GM23338 (cell line): Measurements from ENCODE around the gene FAM217A. TPM values are rescaled to one million over a fixed set of nuclear protein-coding genes. Genes with fewer than 3 reads are reported as not detected.
A peak's percentile ranks its signal among the peaks of the same experiment; 100 is the strongest.

ENCODE experiments used
- ATAC-seq: fragments of 200-7000 bp; cut with Tn5 transposase; 3 replicates; pipeline ENCODE4 v1.9.1; 2020
- DNase-seq: peaks from one replicate; pipeline ENCODE4 v3.0.0-alpha.2; 2015; ENCODE audit warnings: low spot score
- H2AFZ ChIP-seq: fragments of 200-600 bp; sonication (generic); 2 replicates; pipeline ENCODE4 v1.8.0; 2016; ENCODE audit warnings: antibody characterized with exemption, mild to moderate bottlenecking, moderate library complexity
- H3F3A ChIP-seq: fragments of 200-600 bp; sonication (generic); replicated peaks from 2 replicates; pipeline ENCODE4 v1.8.0; 2017; ENCODE audit warnings: antibody characterized with exemption, mixed run types, low read depth
- H3K27ac ChIP-seq: fragments of 200-600 bp; sonication (generic); 2 replicates; pipeline ENCODE4 v1.6.1; 2016; ENCODE audit warnings: low read depth
- H3K27me3 ChIP-seq: fragments of 200-600 bp; sonication (generic); 2 replicates; pipeline ENCODE4 v1.8.0; 2016; ENCODE audit warnings: mild to moderate bottlenecking, mixed run types, moderate library complexity; ENCODE audit not compliant: insufficient read depth
- H3K36me3 ChIP-seq: fragments of 200-600 bp; sonication (generic); 2 replicates; pipeline ENCODE4 v1.8.0; 2016; ENCODE audit warnings: mild to moderate bottlenecking; ENCODE audit not compliant: insufficient read depth
- H3K4me1 ChIP-seq: fragments of 200-600 bp; sonication (generic); 2 replicates; pipeline ENCODE4 v1.8.0; 2016; ENCODE audit warnings: mild to moderate bottlenecking, moderate library complexity; ENCODE audit not compliant: insufficient read depth
- H3K4me2 ChIP-seq: fragments of 200-600 bp; sonication (generic); 2 replicates; pipeline ENCODE4 v1.7.1; 2017; ENCODE audit warnings: mixed run types
- H3K4me3 ChIP-seq: fragments of 200-600 bp; sonication (generic); 2 replicates; pipeline ENCODE4 v1.6.1; 2016; ENCODE audit warnings: mixed run types
- H3K79me2 ChIP-seq: fragments of 200-600 bp; sonication (generic); replicated peaks from 2 replicates; pipeline ENCODE4 v1.8.0; 2017; ENCODE audit warnings: mild to moderate bottlenecking; ENCODE audit not compliant: insufficient read depth
- H3K9me2 ChIP-seq: fragments of 200-600 bp; sonication (generic); 2 replicates; pipeline ENCODE4 v1.8.0; 2017; ENCODE audit not compliant: insufficient read depth
- H4K20me1 ChIP-seq: fragments of 200-600 bp; sonication (generic); replicated peaks from 2 replicates; pipeline ENCODE4 v1.8.0; 2017; ENCODE audit warnings: mild to moderate bottlenecking; ENCODE audit not compliant: insufficient read depth
- H3K27ac Mint-ChIP-seq: 2 replicates; pipeline ENCODE4 v1.8.0; 2020; ENCODE audit warnings: inconsistent platforms, mild to moderate bottlenecking, moderate library complexity, mixed read lengths
- H3K27me3 Mint-ChIP-seq: 3 replicates; pipeline ENCODE4 v1.8.0; 2022; ENCODE audit warnings: low read depth, mild to moderate bottlenecking, moderate library complexity, mixed read lengths, inconsistent platforms; ENCODE audit not compliant: insufficient read depth, poor library complexity
- H3K36me3 Mint-ChIP-seq: 3 replicates; pipeline ENCODE4 v1.8.0; 2021; ENCODE audit warnings: low read depth, mild to moderate bottlenecking, inconsistent platforms, moderate library complexity, mixed read lengths
- H3K4me1 Mint-ChIP-seq: 3 replicates; pipeline ENCODE4 v1.8.0; 2020; ENCODE audit warnings: mild to moderate bottlenecking, inconsistent platforms, mixed read lengths
- H3K4me3 Mint-ChIP-seq: 3 replicates; pipeline ENCODE4 v1.8.0; 2021; ENCODE audit warnings: moderate library complexity, mild to moderate bottlenecking, inconsistent platforms, mixed read lengths
- H3K9me3 Mint-ChIP-seq: 3 replicates; pipeline ENCODE4 v1.8.0; 2020; ENCODE audit warnings: moderate library complexity, mild to moderate bottlenecking, inconsistent platforms, mixed read lengths
- CREB1 ChIP-seq: fragments of 250-450 bp; sonication (Bioruptor Pico); IDR thresholded peaks from 2 replicates; pipeline ENCODE4 v1.5.0; 2020; ENCODE audit warnings: low read depth, mild to moderate bottlenecking, moderate library complexity
- EZH2phosphoT487 ChIP-seq: fragments of 200-600 bp; sonication (generic); IDR thresholded peaks from one replicate; pipeline ENCODE4 v1.8.1; 2018; ENCODE audit warnings: antibody characterized with exemption; ENCODE audit not compliant: unreplicated experiment
- NANOG ChIP-seq: IDR thresholded peaks from 2 replicates; pipeline ENCODE4 v1.6.1; 2016; ENCODE audit warnings: antibody characterized with exemption, borderline replicate concordance
- POLR2AphosphoS5 ChIP-seq: IDR thresholded peaks from 2 replicates; pipeline ENCODE4 v1.6.1; 2016; ENCODE audit warnings: antibody characterized with exemption, low read depth
- ZNF331 ChIP-seq: fragments of 250-450 bp; sonication (Bioruptor Pico); IDR thresholded peaks from 2 replicates; pipeline ENCODE4 v1.5.0; 2020; ENCODE audit warnings: low read depth, mild to moderate bottlenecking, moderate library complexity
- polyA plus RNA-seq: library from polyadenylated mRNA; unstranded; fragments of >200 nt; fragmentation: Nextera tagmentation; extraction: Ambion mirVana; gene quantifications from 2 replicates; pipeline ENCODE4 v1.2.1, GENCODE V29; 2016
- total RNA-seq: library from RNA; depleted of rRNA; stranded (reverse); fragments of >200 nt; shearing (Covaris generic); gene quantifications from 2 replicates; pipeline ENCODE4 v1.2.3, GENCODE V29; 2014
- TF ChIP-seq, protein P1 (sequence below): IDR thresholded peaks from one replicate; pipeline ENCODE4 v1.6.1; 2018; ENCODE audit warnings: antibody characterized with exemption; ENCODE audit not compliant: unreplicated experiment
- TF ChIP-seq, protein P2 (sequence below): IDR thresholded peaks from 2 replicates; pipeline ENCODE4 v1.6.1; 2016; ENCODE audit warnings: antibody characterized with exemption
- TF ChIP-seq, protein P3 (sequence below), 2 experiments: fragments of 200-600 bp in 1 of 2; sonication (generic) in 1 of 2; conservative IDR thresholded peaks; 2 replicates each; pipeline versions ENCODE4 v1.5.1 to v1.6.1; 2016 to 2017; ENCODE audit warnings: antibody characterized with exemption in 2 of 2, low read depth in 2 of 2, mild to moderate bottlenecking in 2 of 2, moderate library complexity in 1 of 2

FAM217A gene
- total and polyA plus RNA-seq, 2 experiments from 2014 or later = not detected

DNA sequence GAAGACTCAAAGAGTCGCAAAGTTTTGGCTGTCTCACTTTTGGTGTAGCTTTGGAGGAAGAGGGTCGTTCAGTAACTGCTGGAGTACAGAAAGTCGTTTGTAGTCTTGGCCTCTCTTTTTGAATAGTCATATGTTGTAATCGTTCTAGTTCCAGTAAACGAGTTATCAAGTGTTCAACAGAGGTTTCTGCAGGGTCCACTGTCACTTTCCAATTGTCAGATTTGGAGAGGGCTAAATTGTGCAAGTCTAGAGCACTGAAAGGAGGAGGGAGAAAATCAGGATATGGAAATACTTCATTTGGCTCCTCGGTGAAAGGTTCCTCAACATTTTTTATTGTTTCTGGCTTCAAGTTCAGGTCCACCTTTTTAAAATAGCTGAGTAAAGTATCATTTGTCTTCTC is 9.7 kb downstream of the FAM217A start (continued):
- no peak for TF ChIP-seq ZNF331 (CRISPR knock-in tag)
- TF ChIP-seq CREB1 = no peak

DNA sequence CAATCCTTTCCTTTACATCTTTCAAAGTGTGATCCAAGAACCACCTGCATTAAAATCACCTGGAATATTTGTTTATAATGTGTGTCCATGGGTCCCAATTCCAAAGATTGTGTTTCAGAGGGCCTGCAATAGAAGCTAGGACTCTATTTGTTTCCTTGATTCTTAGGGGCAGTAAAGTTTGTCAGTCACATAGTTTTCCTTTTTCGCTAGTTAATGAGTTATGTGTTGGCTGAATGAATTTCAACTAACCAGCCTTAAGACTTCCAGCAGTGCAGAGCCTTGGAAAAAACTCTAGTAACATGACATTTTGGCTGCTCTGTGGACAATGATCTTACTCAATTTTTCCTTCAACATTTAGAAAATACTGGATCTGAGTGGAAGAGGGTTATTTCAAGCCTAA is 11.3 kb downstream of the FAM217A start:
- TF ChIP-seq ZNF331 (CRISPR knock-in tag) (no peak), POLR2AphosphoS5 (no peak), EZH2phosphoT487 (no peak)
- TF ChIP-seq, protein P1, sequence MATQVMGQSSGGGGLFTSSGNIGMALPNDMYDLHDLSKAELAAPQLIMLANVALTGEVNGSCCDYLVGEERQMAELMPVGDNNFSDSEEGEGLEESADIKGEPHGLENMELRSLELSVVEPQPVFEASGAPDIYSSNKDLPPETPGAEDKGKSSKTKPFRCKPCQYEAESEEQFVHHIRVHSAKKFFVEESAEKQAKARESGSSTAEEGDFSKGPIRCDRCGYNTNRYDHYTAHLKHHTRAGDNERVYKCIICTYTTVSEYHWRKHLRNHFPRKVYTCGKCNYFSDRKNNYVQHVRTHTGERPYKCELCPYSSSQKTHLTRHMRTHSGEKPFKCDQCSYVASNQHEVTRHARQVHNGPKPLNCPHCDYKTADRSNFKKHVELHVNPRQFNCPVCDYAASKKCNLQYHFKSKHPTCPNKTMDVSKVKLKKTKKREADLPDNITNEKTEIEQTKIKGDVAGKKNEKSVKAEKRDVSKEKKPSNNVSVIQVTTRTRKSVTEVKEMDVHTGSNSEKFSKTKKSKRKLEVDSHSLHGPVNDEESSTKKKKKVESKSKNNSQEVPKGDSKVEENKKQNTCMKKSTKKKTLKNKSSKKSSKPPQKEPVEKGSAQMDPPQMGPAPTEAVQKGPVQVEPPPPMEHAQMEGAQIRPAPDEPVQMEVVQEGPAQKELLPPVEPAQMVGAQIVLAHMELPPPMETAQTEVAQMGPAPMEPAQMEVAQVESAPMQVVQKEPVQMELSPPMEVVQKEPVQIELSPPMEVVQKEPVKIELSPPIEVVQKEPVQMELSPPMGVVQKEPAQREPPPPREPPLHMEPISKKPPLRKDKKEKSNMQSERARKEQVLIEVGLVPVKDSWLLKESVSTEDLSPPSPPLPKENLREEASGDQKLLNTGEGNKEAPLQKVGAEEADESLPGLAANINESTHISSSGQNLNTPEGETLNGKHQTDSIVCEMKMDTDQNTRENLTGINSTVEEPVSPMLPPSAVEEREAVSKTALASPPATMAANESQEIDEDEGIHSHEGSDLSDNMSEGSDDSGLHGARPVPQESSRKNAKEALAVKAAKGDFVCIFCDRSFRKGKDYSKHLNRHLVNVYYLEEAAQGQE = no peak
- TF ChIP-seq, protein P2, sequence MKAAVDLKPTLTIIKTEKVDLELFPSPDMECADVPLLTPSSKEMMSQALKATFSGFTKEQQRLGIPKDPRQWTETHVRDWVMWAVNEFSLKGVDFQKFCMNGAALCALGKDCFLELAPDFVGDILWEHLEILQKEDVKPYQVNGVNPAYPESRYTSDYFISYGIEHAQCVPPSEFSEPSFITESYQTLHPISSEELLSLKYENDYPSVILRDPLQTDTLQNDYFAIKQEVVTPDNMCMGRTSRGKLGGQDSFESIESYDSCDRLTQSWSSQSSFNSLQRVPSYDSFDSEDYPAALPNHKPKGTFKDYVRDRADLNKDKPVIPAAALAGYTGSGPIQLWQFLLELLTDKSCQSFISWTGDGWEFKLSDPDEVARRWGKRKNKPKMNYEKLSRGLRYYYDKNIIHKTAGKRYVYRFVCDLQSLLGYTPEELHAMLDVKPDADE = no peak
- H3K27ac Mint-ChIP-seq = no peak overlapping the region
- H3K9me3 Mint-ChIP-seq = no peaks in the 10 kb centered on the region
- no peak overlapping the region for H3K4me2 ChIP-seq
- no peak overlapping the region for H3K4me3 Mint-ChIP-seq
- no peaks in the 10 kb centered on the region for H4K20me1 ChIP-seq
- H3K27ac ChIP-seq = no peak overlapping the region
- H3K27me3 Mint-ChIP-seq = peaks cover 5% of the 10 kb centered on the region
- no peaks in the 10 kb centered on the region for H3K9me2 ChIP-seq
- no peak overlapping the region for H2AFZ ChIP-seq
- no peak overlapping the region for H3K4me3 ChIP-seq
- no peaks in the 10 kb centered on the region for H3F3A ChIP-seq
- peaks cover 7% of the 10 kb centered on the region; the same call in 2 of the 3 replicates for H3K4me1 Mint-ChIP-seq
- no peaks in the 10 kb centered on the region for H3K27me3 ChIP-seq
- H3K79me2 ChIP-seq = no peaks in the 10 kb centered on the region
- no peaks in the 10 kb centered on the region; the same call in 1 of the 2 replicates for H3K4me1 ChIP-seq
- peaks cover 11% of the 10 kb centered on the region; the same call in 1 of the 2 replicates for H3K36me3 ChIP-seq
- H3K36me3 Mint-ChIP-seq = peaks cover 22% of the 10 kb centered on the region; the same call in 2 of the 3 replicates
- no peak for DNase-seq
- ATAC-seq = no peak

DNA sequence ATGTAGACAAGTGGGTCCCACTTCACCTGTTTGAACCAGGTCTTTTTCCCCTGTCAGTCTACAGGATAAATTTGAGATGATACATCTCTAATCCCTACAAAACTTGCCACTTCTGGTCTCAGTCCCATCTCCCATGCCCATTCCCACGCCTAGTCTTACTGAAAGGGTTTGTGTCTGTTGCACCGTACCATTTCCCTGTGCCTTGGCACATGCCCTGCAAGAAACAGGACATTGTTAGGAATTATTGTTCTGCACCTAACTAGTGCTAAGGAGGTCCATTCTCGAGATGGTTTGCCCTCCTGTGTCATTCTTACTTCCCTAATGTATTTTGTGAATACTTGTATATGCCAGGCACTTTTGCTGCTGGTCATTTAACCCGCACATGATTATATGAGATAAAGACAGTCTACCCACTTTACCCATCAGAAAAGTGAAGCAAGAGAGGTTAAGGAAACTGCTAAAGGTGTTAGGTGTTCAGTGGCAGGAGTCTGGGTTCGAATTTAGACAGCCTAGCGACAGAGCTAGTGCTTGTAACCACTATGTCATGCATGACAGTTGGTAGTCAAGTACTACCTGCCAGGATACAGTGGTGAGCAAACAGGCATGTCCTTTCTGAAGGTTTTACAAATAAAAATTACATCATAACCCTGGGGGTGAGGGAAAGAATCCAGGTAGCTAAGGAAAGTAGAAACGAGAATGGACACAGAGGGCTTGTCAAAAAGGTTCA is 12.7 kb downstream of the FAM217A start:
- ATAC-seq (no peak; the same call in 1 of the 3 replicates), DNase-seq (no peak)
- Histone ChIP-seq H3K79me2 (no peaks in the 10 kb centered on the region), H3K27ac (no peak overlapping the region), H3K27me3 (no peaks in the 10 kb centered on the region), H3K9me2 (no peaks in the 10 kb centered on the region), H3K4me2 (no peak overlapping the region), H3K4me3 (no peak overlapping the region), H4K20me1 (no peaks in the 10 kb centered on the region), H3K36me3 (peaks cover 25% of the 10 kb centered on the region; the same call in 1 of the 2 replicates), H2AFZ (no peak overlapping the region), H3K4me1 (no peaks in the 10 kb centered on the region; the same call in 1 of the 2 replicates), H3F3A (no peaks in the 10 kb centered on the region)
- no peaks in the 10 kb centered on the region for H3K9me3 Mint-ChIP-seq
- peaks cover 33% of the 10 kb centered on the region; the same call in 2 of the 3 replicates for H3K36me3 Mint-ChIP-seq
- no peak overlapping the region for H3K4me3 Mint-ChIP-seq
- H3K27ac Mint-ChIP-seq = no peak overlapping the region
- peaks cover 5% of the 10 kb centered on the region for H3K27me3 Mint-ChIP-seq
- H3K4me1 Mint-ChIP-seq = peaks cover 7% of the 10 kb centered on the region; the same call in 2 of the 3 replicates
- TF ChIP-seq POLR2AphosphoS5 (peak; percentile 29; the same call in 1 of the 2 replicates), NANOG (no peak)
- TF ChIP-seq, protein P3, sequence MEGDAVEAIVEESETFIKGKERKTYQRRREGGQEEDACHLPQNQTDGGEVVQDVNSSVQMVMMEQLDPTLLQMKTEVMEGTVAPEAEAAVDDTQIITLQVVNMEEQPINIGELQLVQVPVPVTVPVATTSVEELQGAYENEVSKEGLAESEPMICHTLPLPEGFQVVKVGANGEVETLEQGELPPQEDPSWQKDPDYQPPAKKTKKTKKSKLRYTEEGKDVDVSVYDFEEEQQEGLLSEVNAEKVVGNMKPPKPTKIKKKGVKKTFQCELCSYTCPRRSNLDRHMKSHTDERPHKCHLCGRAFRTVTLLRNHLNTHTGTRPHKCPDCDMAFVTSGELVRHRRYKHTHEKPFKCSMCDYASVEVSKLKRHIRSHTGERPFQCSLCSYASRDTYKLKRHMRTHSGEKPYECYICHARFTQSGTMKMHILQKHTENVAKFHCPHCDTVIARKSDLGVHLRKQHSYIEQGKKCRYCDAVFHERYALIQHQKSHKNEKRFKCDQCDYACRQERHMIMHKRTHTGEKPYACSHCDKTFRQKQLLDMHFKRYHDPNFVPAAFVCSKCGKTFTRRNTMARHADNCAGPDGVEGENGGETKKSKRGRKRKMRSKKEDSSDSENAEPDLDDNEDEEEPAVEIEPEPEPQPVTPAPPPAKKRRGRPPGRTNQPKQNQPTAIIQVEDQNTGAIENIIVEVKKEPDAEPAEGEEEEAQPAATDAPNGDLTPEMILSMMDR (conservative IDR thresholded peaks at IDR 0.05; ENCODE audit: low read depth in 2 of 2) = no peak
